Measurements from ENCODE around the gene ZDHHC11.
"Not testable (repeated sequence)": the region's sequence is repeated elsewhere in the genome, so short reads cannot be mapped to it uniquely, and the experiment has no call there.

The ZDHHC11 gene

GRCh38 chr5:834013-834412 lies 16.8 kb downstream of the ZDHHC11 start:
- H3K4me1 Mint-ChIP-seq (ENCODE audit: low read depth); H3K9me3 Mint-ChIP-seq; H3K27ac Mint-ChIP-seq; H3K36me3 Mint-ChIP-seq (ENCODE audit: low read depth); H3K4me3 Mint-ChIP-seq: not testable (repeated sequence)
- peaks cover 18% of the 10 kb centered on the region for H3K27me3 Mint-ChIP-seq

- H3K4me1 Mint-ChIP-seq (ENCODE audit: low read depth); H3K27me3 Mint-ChIP-seq; H3K9me3 Mint-ChIP-seq; H3K27ac Mint-ChIP-seq; H3K4me3 Mint-ChIP-seq: not testable (repeated sequence)
- peaks cover 13% of the 10 kb centered on the region for H3K36me3 Mint-ChIP-seq (ENCODE audit: low read depth)
These were observed 22.6 kb downstream of the ZDHHC11 start for GRCh38 chr5:828194-828593.

- H3K9me3 Mint-ChIP-seq; H3K4me1 Mint-ChIP-seq (ENCODE audit: low read depth); H3K4me3 Mint-ChIP-seq; H3K27me3 Mint-ChIP-seq; H3K27ac Mint-ChIP-seq: not testable (repeated sequence)
- H3K36me3 Mint-ChIP-seq (ENCODE audit: low read depth), result peaks cover 16% of the 10 kb centered on the region
These were observed 25.2 kb downstream of the ZDHHC11 start for GRCh38 chr5:825544-825943.

GRCh38 chr5:821504-821903 lies 29.3 kb downstream of the ZDHHC11 start:
- Mint-ChIP-seq H3K4me1 (ENCODE audit: low read depth) (no peaks in the 10 kb centered on the region), H3K4me3 (no peak overlapping the region), H3K27ac (no peak overlapping the region), H3K36me3 (ENCODE audit: low read depth) (peaks cover 13% of the 10 kb centered on the region), H3K27me3 (peaks cover 5% of the 10 kb centered on the region), H3K9me3 (no peaks in the 10 kb centered on the region)

GRCh38 chr5:820245-820644 lies 30.5 kb downstream of the ZDHHC11 start:
- H3K27ac Mint-ChIP-seq, result no peak overlapping the region

GRCh38 chr5:819078-819477 lies 31.7 kb downstream of the ZDHHC11 start:
- Mint-ChIP-seq H3K36me3 (ENCODE audit: low read depth) (peaks cover 8% of the 10 kb centered on the region), H3K27ac (no peak overlapping the region), H3K4me3 (no peak overlapping the region), H3K9me3 (peaks cover 5% of the 10 kb centered on the region), H3K4me1 (ENCODE audit: low read depth) (no peaks in the 10 kb centered on the region), H3K27me3 (peaks cover 13% of the 10 kb centered on the region)

More at GRCh38 chr5:820245-820644, 30.5 kb downstream of the ZDHHC11 start:
- Mint-ChIP-seq H3K36me3 (ENCODE audit: low read depth) (peaks cover 13% of the 10 kb centered on the region), H3K9me3 (peaks cover 5% of the 10 kb centered on the region), H3K27me3 (peaks cover 13% of the 10 kb centered on the region), H3K4me3 (no peak overlapping the region), H3K4me1 (ENCODE audit: low read depth) (no peaks in the 10 kb centered on the region)

- Mint-ChIP-seq H3K9me3 (peaks cover 5% of the 10 kb centered on the region), H3K27ac (no peak overlapping the region), H3K36me3 (ENCODE audit: low read depth) (no peaks in the 10 kb centered on the region), H3K27me3 (peaks cover 21% of the 10 kb centered on the region), H3K4me3 (no peak overlapping the region), H3K4me1 (ENCODE audit: low read depth) (no peaks in the 10 kb centered on the region)
These were observed 34.6 kb downstream of the ZDHHC11 start for GRCh38 chr5:816176-816575.

GRCh38 chr5:815449-815848 lies 35.3 kb downstream of the ZDHHC11 start:
- no peak overlapping the region for H3K27ac Mint-ChIP-seq
- no peaks in the 10 kb centered on the region for H3K36me3 Mint-ChIP-seq (ENCODE audit: low read depth)
- no peak overlapping the region for H3K4me3 Mint-ChIP-seq
- H3K9me3 Mint-ChIP-seq, result peaks cover 5% of the 10 kb centered on the region
- H3K27me3 Mint-ChIP-seq, result peaks cover 21% of the 10 kb centered on the region
- no peaks in the 10 kb centered on the region for H3K4me1 Mint-ChIP-seq (ENCODE audit: low read depth)

- peaks cover 25% of the 10 kb centered on the region for H3K27me3 Mint-ChIP-seq
- not testable (repeated sequence) for H3K36me3 Mint-ChIP-seq (ENCODE audit: low read depth); H3K4me3 Mint-ChIP-seq; H3K4me1 Mint-ChIP-seq (ENCODE audit: low read depth); H3K27ac Mint-ChIP-seq; H3K9me3 Mint-ChIP-seq
These were observed 37.2 kb downstream of the ZDHHC11 start for GRCh38 chr5:813575-813974.

- H3K27ac Mint-ChIP-seq; H3K36me3 Mint-ChIP-seq (ENCODE audit: low read depth); H3K4me3 Mint-ChIP-seq; H3K4me1 Mint-ChIP-seq (ENCODE audit: low read depth); H3K9me3 Mint-ChIP-seq: not testable (repeated sequence)
- H3K27me3 Mint-ChIP-seq, result peaks cover 26% of the 10 kb centered on the region
These were observed 39.4 kb downstream of the ZDHHC11 start for GRCh38 chr5:811384-811783.

- not testable (repeated sequence) for H3K27ac Mint-ChIP-seq; H3K4me1 Mint-ChIP-seq (ENCODE audit: low read depth); H3K4me3 Mint-ChIP-seq; H3K36me3 Mint-ChIP-seq (ENCODE audit: low read depth)
- peaks cover 16% of the 10 kb centered on the region for H3K9me3 Mint-ChIP-seq
- peaks cover 32% of the 10 kb centered on the region for H3K27me3 Mint-ChIP-seq
These were observed 42.9 kb downstream of the ZDHHC11 start for GRCh38 chr5:807719-808514.

GRCh38 chr5:801472-801871 lies 49.3 kb downstream of the ZDHHC11 start:
- Mint-ChIP-seq H3K9me3 (peaks cover 21% of the 10 kb centered on the region), H3K4me1 (ENCODE audit: low read depth) (no peaks in the 10 kb centered on the region), H3K27ac (no peak overlapping the region), H3K27me3 (peaks cover 35% of the 10 kb centered on the region), H3K36me3 (ENCODE audit: low read depth) (peaks cover 7% of the 10 kb centered on the region), H3K4me3 (no peak overlapping the region)

- Mint-ChIP-seq H3K9me3 (peaks cover 21% of the 10 kb centered on the region), H3K27me3 (peaks cover 35% of the 10 kb centered on the region)
- H3K36me3 Mint-ChIP-seq (ENCODE audit: low read depth); H3K4me3 Mint-ChIP-seq; H3K27ac Mint-ChIP-seq; H3K4me1 Mint-ChIP-seq (ENCODE audit: low read depth): not testable (repeated sequence)
These were observed 49.7 kb downstream of the ZDHHC11 start for GRCh38 chr5:801055-801454.

- not testable (repeated sequence) for H3K36me3 Mint-ChIP-seq (ENCODE audit: low read depth); H3K4me1 Mint-ChIP-seq (ENCODE audit: low read depth); H3K4me3 Mint-ChIP-seq; H3K27ac Mint-ChIP-seq
- peaks cover 20% of the 10 kb centered on the region for H3K9me3 Mint-ChIP-seq
- peaks cover 35% of the 10 kb centered on the region for H3K27me3 Mint-ChIP-seq
These were observed 52.2 kb downstream of the ZDHHC11 start for GRCh38 chr5:798505-799138.

- not testable (repeated sequence) for H3K4me1 Mint-ChIP-seq (ENCODE audit: low read depth); H3K27ac Mint-ChIP-seq; H3K4me3 Mint-ChIP-seq; H3K36me3 Mint-ChIP-seq (ENCODE audit: low read depth)
- Mint-ChIP-seq H3K9me3 (peaks cover 22% of the 10 kb centered on the region), H3K27me3 (peaks cover 37% of the 10 kb centered on the region)
These were observed 52.8 kb downstream of the ZDHHC11 start for GRCh38 chr5:797986-798385.

- H3K27me3 Mint-ChIP-seq, result peaks cover 32% of the 10 kb centered on the region
- H3K27ac Mint-ChIP-seq; H3K4me1 Mint-ChIP-seq (ENCODE audit: low read depth); H3K36me3 Mint-ChIP-seq (ENCODE audit: low read depth); H3K4me3 Mint-ChIP-seq: not testable (repeated sequence)
- H3K9me3 Mint-ChIP-seq, result peaks cover 19% of the 10 kb centered on the region
These were observed 54.9 kb downstream of the ZDHHC11 start for GRCh38 chr5:795873-796272.

Measured in stimulated activated naive CD8-positive, alpha-beta T cell treated with anti-CD3 and anti-CD28 coated beads, Interleukin-15, Interleukin-2, amounts not matched to agents 100 ng/mL and 50 ng/mL, for 24 hours (primary cell).